ENCODE results near the gene ABHD16B.
A peak's percentile ranks its signal among the peaks of the same experiment; 100 is the strongest.

ABHD16B gene

DNA sequence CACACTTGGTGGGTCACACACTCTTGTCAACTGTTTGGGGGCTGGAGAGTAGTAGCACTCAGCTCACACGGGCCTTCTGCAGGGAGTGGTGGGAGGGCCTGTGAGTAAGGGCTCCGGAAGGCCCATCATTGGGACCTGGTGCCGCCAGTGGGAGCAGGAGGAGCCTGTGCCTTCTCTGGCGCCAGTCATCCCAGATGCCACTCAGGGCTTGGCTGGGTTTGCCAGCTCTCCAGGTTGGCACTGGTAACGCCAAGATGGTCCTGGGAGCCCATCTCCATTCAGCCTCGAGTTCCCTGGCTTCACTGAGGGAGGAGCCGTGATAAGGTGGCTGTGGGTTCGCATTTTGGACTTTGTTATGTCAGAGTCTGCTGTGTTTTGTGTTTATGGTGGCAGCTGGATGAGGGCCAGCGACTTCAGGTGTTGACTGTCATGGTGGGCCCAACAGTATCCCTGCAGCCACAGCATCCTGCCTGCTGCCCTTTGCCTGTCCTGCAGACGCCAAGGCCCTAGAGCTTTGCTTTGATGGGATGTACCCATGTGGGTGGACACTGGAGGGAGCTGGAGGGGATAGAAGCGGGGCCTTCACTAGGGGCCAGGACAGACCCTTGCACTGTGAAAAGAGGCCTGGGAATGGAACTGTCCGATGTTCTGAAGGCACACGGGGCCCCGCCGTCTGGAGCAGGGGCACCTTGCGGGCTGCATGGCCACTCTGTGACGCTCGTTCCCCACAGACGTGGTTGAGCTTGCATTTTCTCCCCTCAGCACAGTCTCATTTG lies 20.3 kb downstream of the ABHD16B start:
- no peak for DNase-seq

DNA sequence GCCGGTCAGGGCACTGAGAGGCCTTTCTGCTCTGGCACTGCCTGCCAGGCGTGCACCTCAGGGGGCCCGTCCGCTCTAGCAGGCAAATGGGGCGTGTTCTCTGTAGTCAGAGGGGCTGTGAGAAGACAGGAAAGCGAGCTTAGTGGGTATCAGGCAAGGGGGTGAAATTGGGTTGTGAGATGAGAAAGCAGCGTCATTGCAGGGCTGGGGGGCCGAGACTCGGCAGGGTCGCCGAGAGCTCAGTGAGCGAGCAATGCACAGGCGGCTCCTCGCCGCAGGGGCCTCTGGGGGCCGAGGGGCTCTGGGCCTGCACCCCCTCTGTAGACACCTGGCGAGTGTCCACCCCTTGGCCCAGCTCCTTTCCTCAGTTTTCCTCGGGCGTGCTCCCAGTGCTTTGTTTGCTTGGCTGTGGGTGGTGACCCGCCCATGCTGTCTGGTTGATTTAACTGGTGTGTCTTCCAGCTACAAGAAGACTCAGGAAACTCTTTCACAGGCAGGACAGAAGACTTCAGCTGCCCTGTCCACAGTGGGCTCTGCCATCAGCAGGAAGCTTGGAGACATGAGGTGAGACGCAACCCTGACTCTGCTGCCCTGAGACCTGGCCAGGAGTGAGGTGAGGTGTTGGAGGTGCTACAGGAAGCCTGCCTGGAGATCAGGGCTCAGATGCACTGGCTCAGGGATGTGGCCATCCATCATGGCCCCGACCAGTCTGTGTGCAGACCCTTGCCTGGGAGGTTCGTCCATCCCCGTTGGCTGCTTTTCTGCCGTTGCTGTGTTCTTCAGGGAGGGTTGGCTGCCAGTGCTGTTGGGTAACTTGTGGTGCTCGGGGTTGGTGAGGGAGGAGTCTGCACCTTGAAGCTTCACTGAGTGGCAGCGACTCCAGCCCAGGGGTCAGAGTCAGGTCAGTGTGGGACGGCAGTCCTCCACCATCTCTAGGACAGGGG lies 21.2 kb downstream of the ABHD16B start:
- no peak for DNase-seq

DNA sequence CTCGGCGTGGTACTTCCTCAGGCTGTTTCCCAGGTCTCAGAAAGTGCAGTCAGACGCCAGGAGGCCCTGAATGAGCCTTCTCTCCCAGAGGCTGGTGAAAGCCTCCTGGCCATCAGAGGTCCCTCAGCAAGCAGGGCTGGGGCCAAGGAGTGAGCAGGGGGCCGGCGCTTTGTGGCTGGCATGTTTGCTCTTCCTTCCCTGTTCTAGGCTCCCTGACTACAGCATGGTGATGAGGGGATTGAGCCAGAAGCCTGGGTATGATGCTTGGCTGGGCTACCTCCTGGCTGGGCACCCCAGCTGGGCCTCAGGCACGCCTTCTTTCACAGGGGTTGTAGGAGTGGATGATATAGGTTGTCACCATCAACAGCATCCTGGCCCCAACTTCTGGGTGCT lies 21.9 kb downstream of the ABHD16B start:
- DNase-seq, result no peak

DNA sequence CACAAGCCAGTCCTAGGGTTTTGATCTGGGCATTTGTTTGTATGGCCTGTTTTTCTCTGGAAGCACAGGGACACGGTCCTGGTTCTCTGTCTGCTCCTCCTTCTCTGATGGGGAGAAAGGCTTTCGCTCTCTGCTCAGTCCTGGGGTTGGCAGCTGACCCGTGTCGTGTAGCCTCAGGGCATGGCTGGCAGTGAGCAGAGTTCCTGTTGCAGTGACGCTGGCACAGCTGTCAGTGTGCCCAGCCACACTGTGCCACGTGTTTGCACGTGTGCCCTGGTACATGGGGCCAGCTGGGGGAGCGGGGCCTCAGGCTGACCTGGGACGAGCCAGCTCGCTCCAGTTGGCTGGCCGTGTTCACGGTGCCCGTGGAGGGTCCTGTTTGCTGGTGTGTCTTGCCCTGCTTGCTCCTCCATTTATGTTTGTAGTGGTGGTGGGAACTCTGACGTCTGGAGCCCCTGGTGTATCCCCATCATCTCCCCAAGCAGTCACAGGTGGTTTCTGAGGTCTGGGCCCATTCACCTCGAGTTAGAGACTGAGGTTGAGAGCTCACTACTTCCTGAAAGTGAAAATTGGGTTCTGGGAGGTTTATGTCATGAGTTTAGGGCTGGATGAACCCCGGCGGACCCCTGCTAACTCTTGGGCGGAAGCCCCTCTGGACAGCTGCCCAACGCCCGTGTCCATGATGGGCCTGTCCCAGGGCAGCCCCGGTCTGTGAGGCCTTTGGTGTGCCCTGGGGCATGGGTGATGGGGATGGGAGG lies 23.4 kb downstream of the ABHD16B start:
- no peak for DNase-seq

DNA sequence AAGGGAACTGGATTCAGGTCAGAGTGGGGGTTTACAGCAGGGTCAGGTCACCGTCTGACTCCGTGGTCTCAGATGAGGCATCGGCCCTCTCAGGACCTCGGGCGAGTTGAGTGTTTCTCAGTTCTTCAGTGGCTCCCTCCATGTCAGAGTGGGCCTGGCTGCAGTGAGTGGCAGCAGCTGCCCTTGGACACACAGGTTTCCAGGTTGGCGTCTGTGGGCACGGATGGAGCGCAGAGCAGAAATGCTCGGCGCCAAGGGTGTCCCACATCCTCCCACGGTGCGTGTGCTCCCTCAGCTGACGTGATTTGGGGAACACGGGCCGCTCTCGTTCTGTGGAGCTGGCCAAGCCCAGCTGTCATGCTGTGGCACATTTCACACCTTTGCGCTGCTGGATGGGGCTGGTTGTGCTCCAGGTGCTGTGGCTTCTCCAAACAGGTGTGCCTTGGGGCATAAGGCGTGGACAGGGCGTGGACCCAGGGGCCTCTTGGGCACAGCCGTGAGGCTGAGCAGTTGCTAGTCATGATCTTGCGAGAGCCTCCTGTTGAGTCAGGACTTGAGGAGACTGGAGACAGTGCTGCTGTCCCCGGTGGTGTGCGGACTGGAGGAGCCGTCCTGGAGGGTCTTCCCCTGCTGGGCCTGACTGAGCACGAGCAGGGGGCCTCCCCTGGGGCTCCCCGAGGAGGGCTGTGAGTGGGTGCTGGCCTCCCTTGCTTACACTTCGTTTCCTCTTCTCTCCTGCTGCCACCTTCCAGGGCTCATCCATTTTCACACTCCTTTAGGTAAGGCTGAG lies 24.2 kb downstream of the ABHD16B start:
- no peak for DNase-seq

DNA sequence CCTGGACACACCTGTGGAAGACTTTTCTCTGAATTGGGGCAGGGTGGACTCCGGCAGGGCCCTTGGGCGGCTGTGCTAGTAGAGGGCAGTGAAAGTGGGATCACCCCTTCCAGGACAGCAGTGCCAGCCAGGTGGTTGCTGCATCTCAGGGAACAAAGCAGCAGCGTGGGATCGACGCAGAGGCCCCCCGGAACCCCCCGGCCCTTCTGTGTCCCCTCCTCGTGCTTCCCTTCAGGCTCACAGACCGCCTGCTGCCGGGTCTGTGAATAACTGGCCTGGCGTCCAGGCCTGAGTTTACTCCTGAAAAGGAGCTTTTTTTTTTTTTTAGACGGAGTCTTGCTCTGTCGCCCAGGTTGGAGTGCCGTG lies 24.7 kb downstream of the ABHD16B start:
- no peak for DNase-seq

DNA sequence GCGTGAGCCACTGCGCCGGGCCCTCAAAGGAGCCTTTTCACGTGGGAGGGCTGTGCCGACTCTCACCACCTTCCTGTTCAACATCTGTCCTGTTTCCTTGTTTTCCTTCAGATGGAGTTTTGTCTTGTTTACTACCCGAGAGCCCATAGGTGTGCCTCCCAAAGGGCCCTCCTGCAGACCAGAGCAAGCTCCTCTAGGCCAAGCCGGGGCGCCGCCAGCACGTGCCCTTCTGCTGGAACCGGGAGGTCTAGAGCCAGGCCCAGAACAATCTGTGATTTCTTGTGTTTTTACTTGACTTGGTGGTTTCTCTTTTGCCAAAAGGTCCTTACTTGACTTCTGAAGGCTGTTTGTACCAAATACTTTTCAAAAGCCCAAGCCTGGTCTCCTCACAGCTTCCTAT lies 25.6 kb downstream of the ABHD16B start:
- no peak for DNase-seq

- no peak for DNase-seq
Measured at GRCh38 chr20:63889241-63890200, 28.2 kb downstream of the ABHD16B start.

DNA sequence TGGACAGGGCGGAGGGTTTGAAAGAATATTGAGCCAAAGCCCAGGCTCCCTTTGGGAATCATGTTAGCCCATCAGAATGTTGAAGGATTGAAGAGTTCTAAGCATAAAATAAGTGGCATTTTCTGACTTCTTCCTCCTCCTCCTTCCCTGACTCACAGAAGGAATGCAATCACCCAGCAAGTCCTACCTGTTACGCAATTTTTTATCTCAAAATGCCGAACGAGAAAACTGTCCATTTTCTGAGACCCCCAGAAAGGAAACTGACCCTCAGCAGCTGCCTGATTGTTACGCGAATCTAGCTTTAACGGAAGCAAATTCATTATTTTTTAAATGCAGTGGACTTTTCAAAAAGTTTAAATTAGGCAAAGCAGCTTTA lies 28.9 kb downstream of the ABHD16B start:
- DNase-seq, result no peak

DNA sequence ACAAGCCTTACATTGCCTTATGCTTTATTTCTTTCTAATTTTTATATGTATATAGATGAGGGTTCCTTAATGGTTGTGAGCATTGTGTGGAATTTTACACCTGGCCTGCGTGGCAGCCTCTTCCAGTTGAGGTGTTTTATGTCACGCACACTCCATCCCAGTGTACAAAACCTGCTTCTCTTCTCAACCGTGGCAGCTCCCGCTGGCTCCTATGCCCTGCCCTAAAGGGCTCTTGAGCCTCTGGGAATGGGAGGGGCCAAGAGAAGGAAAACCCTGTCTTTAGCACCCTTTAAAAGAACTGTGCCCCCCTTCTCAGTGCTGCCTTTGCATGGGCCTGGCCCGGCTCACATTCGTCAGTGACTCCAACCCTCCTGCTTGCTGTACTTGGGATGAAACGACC lies 29.3 kb downstream of the ABHD16B start:
- no peak for DNase-seq

GRCh38 chr20:63891061-63892002 lies 30.0 kb downstream of the ABHD16B start:
- DNase-seq, result no peak

GRCh38 chr20:63892402-63892801 lies 31.1 kb downstream of the ABHD16B start:
- no peak for DNase-seq

GRCh38 chr20:63893999-63894357 lies 32.7 kb downstream of the ABHD16B start:
- DNase-seq, result no peak

DNA sequence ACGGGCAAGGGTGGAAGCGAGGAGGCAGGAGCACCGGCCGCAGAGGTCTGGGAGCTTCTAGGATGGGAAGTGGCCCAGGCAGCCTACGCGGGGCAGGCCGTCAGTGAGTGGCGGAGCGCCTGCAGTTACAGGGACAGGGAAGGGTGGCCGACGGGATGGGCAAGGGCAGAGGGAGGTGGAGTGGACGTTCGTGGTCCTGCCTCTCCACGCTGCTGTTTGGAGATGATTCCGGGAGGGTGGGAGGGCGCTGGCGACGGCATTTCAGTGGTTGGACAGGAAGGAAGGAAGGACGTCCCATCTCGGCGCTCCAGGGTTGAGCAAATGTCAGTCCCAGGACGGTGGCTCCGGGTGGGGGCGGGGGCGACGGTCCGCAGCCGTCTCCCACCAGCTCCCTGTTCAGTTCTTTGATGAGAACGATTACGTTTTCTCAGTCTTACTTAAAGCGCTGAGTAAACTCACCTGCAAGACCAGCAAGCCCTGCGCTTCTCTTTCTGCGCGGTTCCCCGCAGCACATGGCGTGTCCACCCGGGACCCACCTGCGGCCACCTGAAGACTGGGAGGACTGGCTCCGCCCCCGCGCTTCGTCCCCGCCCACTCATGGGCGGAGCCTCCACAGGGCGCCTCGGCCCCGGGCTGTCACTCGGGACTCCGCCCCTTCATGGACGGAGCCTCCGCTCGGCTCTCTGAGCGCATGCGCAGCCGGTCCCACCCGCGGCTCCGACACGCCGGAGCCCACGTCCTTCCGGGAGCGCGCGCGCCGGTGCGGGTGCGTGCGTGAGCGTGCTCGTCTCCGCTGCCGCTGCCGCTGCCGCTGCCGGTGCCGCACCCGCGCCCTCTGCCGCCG lies 33.3 kb downstream of the ABHD16B start, which contains the start of gene DNAJC5:
TSS of gene DNAJC5 (plus strand) at position 769 of the 844 bp plus-strand sequence. CDS start 33,220 bp downstream, outside the sequence.
- DNase-seq, result peak; percentile 71

DNA sequence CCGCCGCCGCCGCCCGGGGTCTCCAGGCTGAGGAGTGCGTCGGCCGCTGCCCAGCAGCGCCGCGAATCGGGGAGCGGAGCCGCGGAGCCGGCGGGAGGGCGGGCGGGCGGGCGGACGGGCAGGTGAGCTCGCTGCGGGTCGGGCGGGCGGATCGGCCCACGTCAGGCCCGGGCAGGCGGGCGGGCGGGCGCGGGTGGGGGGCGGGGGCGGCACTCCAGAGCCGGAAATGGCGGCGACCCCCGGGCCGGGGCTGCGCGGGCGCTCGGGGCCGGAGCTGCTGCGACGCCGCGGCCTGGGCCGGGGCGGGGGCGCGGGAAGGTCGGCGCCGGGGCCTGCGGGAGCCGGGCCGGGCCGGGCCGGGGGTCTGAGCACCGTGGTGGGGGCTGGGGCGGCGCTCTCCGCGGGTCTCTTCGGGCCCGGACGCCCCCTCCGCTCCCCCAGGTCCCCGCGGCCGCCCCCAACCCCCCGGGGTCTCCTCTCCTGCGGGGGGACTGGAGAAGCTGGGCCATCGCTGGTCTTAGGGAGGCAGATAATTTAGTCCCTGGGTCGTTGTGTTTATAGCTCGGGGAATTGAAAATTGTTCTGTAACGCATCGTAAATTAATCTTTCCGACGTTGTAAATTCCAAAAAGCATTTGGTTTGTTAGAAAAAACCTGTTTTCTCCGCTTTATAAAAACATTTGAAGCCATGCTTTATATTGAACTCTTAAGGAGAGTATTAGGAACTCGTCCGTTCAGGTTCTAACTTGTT lies 34.1 kb downstream of the ABHD16B start:
- DNase-seq, result no peak

GRCh38 chr20:63895952-63896263 lies 34.6 kb downstream of the ABHD16B start:
- peak; percentile 42 for DNase-seq

DNA sequence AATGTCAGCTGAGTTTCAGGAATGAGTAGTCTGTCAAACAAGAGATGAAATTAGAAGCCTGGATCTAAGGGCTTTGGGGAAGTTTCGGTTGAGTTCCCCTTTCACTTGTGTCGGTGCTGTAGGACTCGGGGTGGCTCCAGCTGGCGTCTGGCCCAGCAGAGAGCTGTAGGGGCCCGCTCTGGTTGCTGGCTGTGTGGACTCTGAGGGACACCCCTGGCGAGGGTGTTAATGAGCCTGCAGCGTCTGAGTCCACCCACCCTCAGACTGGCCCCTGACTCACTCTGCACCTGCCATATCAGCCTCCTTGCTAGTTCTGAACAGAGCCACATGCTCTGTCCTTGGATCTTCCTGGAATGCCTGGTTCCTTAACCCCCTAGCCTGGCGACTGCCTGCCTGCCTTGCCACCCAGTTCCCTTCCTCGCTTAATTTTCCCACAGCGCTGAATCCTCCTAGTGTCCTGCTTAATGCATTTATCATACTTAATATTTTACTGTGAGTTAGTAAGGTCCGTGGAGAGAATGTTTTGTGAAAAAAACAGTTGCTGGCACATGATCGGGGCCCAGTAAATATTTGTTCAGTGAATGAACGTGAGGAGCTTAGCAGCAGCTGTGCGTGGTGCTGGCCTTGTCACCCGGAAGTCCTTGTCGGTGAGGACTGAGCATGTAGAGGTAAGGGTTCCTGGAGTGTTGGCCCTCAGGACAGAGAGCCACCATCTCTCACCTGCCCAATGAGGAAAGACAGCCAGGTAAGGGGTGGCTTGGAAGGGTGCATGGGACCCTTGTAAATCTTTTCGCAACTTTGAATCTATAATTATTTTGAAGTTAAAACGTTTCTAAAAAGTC lies 35.2 kb downstream of the ABHD16B start:
- DNase-seq, result peak; percentile 75
